NOMO-1 treated with DMSO at 0.1 percent for 48 hours (cell line): ENCODE results near the gene SPTB.
A peak's percentile ranks its signal among the peaks of the same experiment; 100 is the strongest.

Source experiments
- DNase-seq: peaks from one replicate; lab custom pipeline; 2025; ENCODE audit not compliant: unreplicated experiment; lab: John Stamatoyannopoulos, UW

The SPTB gene

GRCh38 chr14:64855721-64856528 lies 23.8 kb downstream of the SPTB start:
- DNase-seq, result no peak

- DNase-seq, result no peak
These were observed 29.2 kb downstream of the SPTB start for GRCh38 chr14:64850369-64851137.

- DNase-seq, result peak; percentile 45
These were observed 29.8 kb downstream of the SPTB start for GRCh38 chr14:64849940-64850339.

GRCh38 chr14:64848239-64848638 lies 31.5 kb downstream of the SPTB start:
- DNase-seq, result no peak

- no peak for DNase-seq
These were observed 33.4 kb downstream of the SPTB start for GRCh38 chr14:64846319-64846718.

GRCh38 chr14:64845878-64846277 lies 33.8 kb downstream of the SPTB start:
- no peak for DNase-seq

- no peak for DNase-seq
These were observed 34.7 kb downstream of the SPTB start for GRCh38 chr14:64844969-64845536.

GRCh38 chr14:64844272-64844671 lies 35.4 kb downstream of the SPTB start:
- DNase-seq, result peak; percentile 89

GRCh38 chr14:64843548-64843947 lies 36.2 kb downstream of the SPTB start:
- no peak for DNase-seq

- DNase-seq, result no peak
These were observed 37.6 kb downstream of the SPTB start for GRCh38 chr14:64841772-64842750.

GRCh38 chr14:64841121-64841651 lies 38.5 kb downstream of the SPTB start:
- no peak for DNase-seq

GRCh38 chr14:64838656-64839055 lies 41.1 kb downstream of the SPTB start:
- DNase-seq, result no peak

- no peak for DNase-seq
These were observed 44.3 kb downstream of the SPTB start for GRCh38 chr14:64835431-64835830.

- no peak for DNase-seq
These were observed 44.7 kb downstream of the SPTB start for GRCh38 chr14:64834965-64835364.

- no peak for DNase-seq
These were observed 48.3 kb downstream of the SPTB start for GRCh38 chr14:64831419-64831818.

GRCh38 chr14:64830961-64831360 lies 48.7 kb downstream of the SPTB start:
- no peak for DNase-seq

- DNase-seq, result no peak
These were observed 51.6 kb downstream of the SPTB start for GRCh38 chr14:64828071-64828470.

GRCh38 chr14:64826845-64827244 lies 52.9 kb downstream of the SPTB start:
- peak; percentile 96 for DNase-seq

- DNase-seq, result peak; percentile 53
These were observed 53.4 kb downstream of the SPTB start for GRCh38 chr14:64826333-64826732.

- DNase-seq, result no peak
These were observed 54.2 kb downstream of the SPTB start for GRCh38 chr14:64825509-64825908.

GRCh38 chr14:64825006-64825405 lies 54.7 kb downstream of the SPTB start:
- no peak for DNase-seq
